GM12878 (cell line): ENCODE data around the gene MAFF. TPM values are rescaled to one million over a fixed set of nuclear protein-coding genes. Genes with fewer than 3 reads are reported as not detected.

Source experiments
- ATAC-seq: fragments of 200-7000 bp; cut with Tn5 transposase; 3 replicates; pipeline ENCODE4 v1.9.1; 2020; ENCODE audit warnings: mild to moderate bottlenecking, moderate library complexity
- BruUV-seq: library from RNA; stranded (reverse); fragments of 400-500 nt; replicated peaks from 2 replicates; lab custom pipeline; 2021; lab: Mats Ljungman, UMichigan
- CTCF ChIA-PET: fragments of 300-600 bp; sonication (Branson Sonifier 250); formaldehyde crosslinking; extraction: SDS; loops from one replicate; lab custom pipeline; 2021; ENCODE audit warnings: inconsistent platforms; lab: Yijun Ruan, JAX
- POLR2A ChIA-PET: fragments of 350-600 bp; formaldehyde crosslinking; extraction: SDS; loops from one replicate; lab custom pipeline; 2021; ENCODE audit warnings: inconsistent platforms; lab: Charles Lee
- RAD21 ChIA-PET: fragments of 300-600 bp; sonication (Branson Sonifier 250); formaldehyde crosslinking; loops from one replicate; lab custom pipeline; 2023; ENCODE audit warnings: antibody characterized with exemption; ENCODE audit not compliant: unreplicated experiment; lab: Charles Lee
- SMC1A ChIA-PET: fragments of 300-600 bp; sonication (Branson Sonifier 250); formaldehyde crosslinking; loops from one replicate; lab custom pipeline; 2023; ENCODE audit not compliant: unreplicated experiment, uncharacterized antibody; lab: Charles Lee
- DNase-seq: peaks from one replicate; pipeline ENCODE4 v3.0.0-alpha.2; 2011; ENCODE audit warnings: low read depth, low spot score
- FAIRE-seq: peaks from 3 replicates; lab custom pipeline; 2011; peaks lifted over from hg19 to GRCh38; lab: Jason Lieb, UNC
- H2AFZ ChIP-seq: 2 replicates; pipeline ENCODE4 v1.6.0; 2011; ENCODE audit warnings: low read depth, low read length, control low read depth; ENCODE audit not compliant: control insufficient read depth
- H3K27ac ChIP-seq: 2 replicates; pipeline ENCODE4 v1.5.1; 2011; ENCODE audit warnings: control low read depth; ENCODE audit not compliant: control insufficient read depth, insufficient read depth
- H3K27me3 ChIP-seq, 2 experiments: replicated peaks in 1 of 2; 2 replicates each; pipeline versions ENCODE4 v1.6.0 to v1.6.1; 2011; ENCODE audit warnings: low read length in 1 of 2; ENCODE audit not compliant: control insufficient read depth in 2 of 2, insufficient read depth in 2 of 2
- H3K36me3 ChIP-seq, 2 experiments: 2 replicates each; pipeline ENCODE4 v1.5.1; 2011; ENCODE audit warnings: low read length in 1 of 2; ENCODE audit not compliant: control insufficient read depth in 2 of 2, insufficient read depth in 2 of 2
- H3K4me1 ChIP-seq: 2 replicates; pipeline ENCODE4 v1.6.1; 2011; ENCODE audit warnings: mild to moderate bottlenecking, low read length, moderate library complexity, mixed read lengths; ENCODE audit not compliant: control insufficient read depth, insufficient read depth
- H3K4me2 ChIP-seq: 2 replicates; pipeline ENCODE4 v1.6.0; 2011; ENCODE audit warnings: control low read depth; ENCODE audit not compliant: control insufficient read depth, insufficient read depth
- H3K4me3 ChIP-seq: fragments of 200-600 bp; sonication (generic); 2 replicates; pipeline ENCODE4 v1.5.1; 2016
- H3K79me2 ChIP-seq: 2 replicates; pipeline ENCODE4 v1.6.0; 2011; ENCODE audit warnings: low read length; ENCODE audit not compliant: control insufficient read depth, insufficient read depth
- H3K9ac ChIP-seq: 2 replicates; pipeline ENCODE4 v1.8.0; 2011; ENCODE audit warnings: low read length, control low read depth, mixed read lengths; ENCODE audit not compliant: control insufficient read depth, insufficient read depth
- H3K9me3 ChIP-seq: replicated peaks from 3 replicates; pipeline ENCODE4 v1.5.1; 2011; ENCODE audit warnings: mild to moderate bottlenecking, low read length; ENCODE audit not compliant: control insufficient read depth, insufficient read depth
- H4K20me1 ChIP-seq: 2 replicates; pipeline ENCODE4 v1.6.0; 2011; ENCODE audit not compliant: control insufficient read depth, insufficient read depth
- IKZF2 ChIP-seq, 2 experiments: fragments of 450-650 bp; IDR thresholded peaks; 2 replicates each; pipeline ENCODE4 v1.6.1; 2017; ENCODE audit warnings: mild to moderate bottlenecking in 2 of 2, moderate library complexity in 2 of 2
- TARDBP ChIP-seq: IDR thresholded peaks from 2 replicates; pipeline ENCODE4 v1.6.1; 2016; ENCODE audit warnings: borderline replicate concordance
- ZNF384 ChIP-seq: IDR thresholded peaks from 2 replicates; pipeline ENCODE4 v1.6.1; 2012; ENCODE audit warnings: low read depth, mild to moderate bottlenecking, low read length, improper control_type of control experiment, borderline replicate concordance
- WGBS: methylation state at CpG from one replicate; pipeline ENCODE4 v1.1.6; 2016; ENCODE audit warnings: low lambda C conversion rate; ENCODE audit not compliant: insufficient replicate concordance, insufficient coverage; ENCODE audit errors: missing lambda C conversion rate; 5-methylcytosine and 5-hydroxymethylcytosine counted together
- in situ Hi-C: fragments of 300-500 bp; cut with MboI; formaldehyde crosslinking; loops from 9 replicates; pipeline ENCODE4 v1.14.3; 2018; ENCODE audit warnings: mixed read lengths
- intact Hi-C: fragments of 100-400 bp; cut with micrococcal nuclease; formaldehyde crosslinking; loops from one replicate; pipeline ENCODE4 v1.14.2; 2022; ENCODE audit not compliant: unreplicated experiment
- polyA plus RNA-seq, 11 experiments: library from polyadenylated mRNA; depleted of rRNA in 4 of 11; unstranded in 6 of 11; stranded (reverse) in 5 of 11; fragments of >200 nt; fragmentation: Nextera tagmentation in 4 of 11; fragmentation: Illumina TruSeq in 1 of 11; extraction: Ambion mirVana in 4 of 11; extraction: Trizol in 1 of 11; gene quantifications; 1 replicate in 1 of 11; 2 replicates in 10 of 11; pipeline versions ENCODE4 v1.2.1 to v1.2.3, GENCODE V29; 2011 to 2016; ENCODE audit warnings: inconsistent platforms in 2 of 11, missing spikeins in 2 of 11, low read depth in 1 of 11
- total RNA-seq, 4 experiments: library from RNA; depleted of rRNA in 3 of 4; stranded (reverse); fragments of >200 nt in 3 of 4; fragmentation: Illumina TruSeq in 1 of 4; extraction: Trizol in 1 of 4; gene quantifications; 2 replicates each; pipeline versions ENCODE4 v1.2.1 to v1.2.3, GENCODE V29; 2013 to 2021
- TF ChIP-seq, protein P1 (sequence below): fragments of 450-650 bp; IDR thresholded peaks from 2 replicates; pipeline ENCODE4 v1.6.1; 2017; ENCODE audit warnings: antibody characterized with exemption, mild to moderate bottlenecking, moderate library complexity
- TF ChIP-seq, protein P2 (sequence below): fragments of 450-650 bp; IDR thresholded peaks from 2 replicates; pipeline ENCODE4 v1.6.1; 2017; ENCODE audit warnings: mild to moderate bottlenecking, low read depth, inconsistent platforms; ENCODE audit not compliant: poor library complexity, severe bottlenecking
- TF ChIP-seq, protein P3 (sequence below): fragments of 450-650 bp; IDR thresholded peaks from 2 replicates; pipeline ENCODE4 v1.6.1; 2017; ENCODE audit warnings: mild to moderate bottlenecking
- TF ChIP-seq, protein P4 (sequence below): IDR thresholded peaks from 2 replicates; pipeline ENCODE4 v1.6.1; 2011; ENCODE audit warnings: borderline replicate concordance, low read depth, mild to moderate bottlenecking, moderate library complexity, low read length; ENCODE audit not compliant: insufficient read depth, poor library complexity, severe bottlenecking
- TF ChIP-seq, protein P5 (sequence below): fragments of 450-650 bp; IDR thresholded peaks from 2 replicates; pipeline ENCODE4 v1.6.1; 2017; ENCODE audit warnings: mild to moderate bottlenecking, moderate library complexity

Gene MAFF
- total and polyA plus RNA-seq, 10 of the 15 experiments (the other 5 are each of a cell fraction or from before 2014, with no cell fraction given), result 0.22 to 2.3 (median 0.81) TPM; not detected in 1

DNA sequence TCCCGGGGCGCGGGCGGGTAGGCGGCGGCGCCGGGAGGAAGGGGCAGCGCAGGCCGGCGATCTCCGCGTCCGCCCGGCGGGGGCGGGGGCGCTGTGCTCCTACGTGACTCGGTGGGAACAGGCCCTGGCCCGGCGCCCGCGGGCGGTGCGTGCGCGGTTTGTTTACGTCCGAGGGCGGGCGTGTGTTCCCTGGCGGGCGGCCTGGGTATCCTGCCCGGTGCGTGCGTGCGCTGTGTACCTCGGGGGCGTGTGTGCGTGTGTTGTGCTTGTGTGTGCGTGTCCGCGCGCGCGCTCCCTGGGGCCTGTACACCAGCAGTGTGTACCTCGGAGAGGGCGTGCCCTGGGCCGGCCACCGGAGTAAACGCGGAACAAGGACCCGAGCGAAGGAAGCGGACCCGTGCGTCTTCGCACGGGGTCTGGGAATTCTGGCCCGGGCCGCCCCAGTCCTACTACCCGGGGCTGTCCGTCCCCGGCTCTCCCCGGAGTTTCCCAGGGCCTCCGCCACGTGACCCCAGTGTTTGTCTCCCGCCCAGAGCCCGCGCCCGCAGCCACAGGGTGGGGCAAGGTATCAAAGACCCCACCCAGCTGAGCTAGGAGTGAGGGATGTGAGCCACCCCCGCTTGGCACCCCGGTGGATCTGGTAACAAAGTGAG, 769 bp downstream of the MAFF start:
- Histone ChIP-seq H3K4me1 (peaks cover 42% of the 10 kb centered on the region), H2AFZ (peak overlapping the region; percentile 22), H3K4me3 (peak overlapping the region; percentile 78), H3K36me3 (no peaks in the 10 kb centered on the region), H3K27ac (peak overlapping the region; percentile 47; the same call in 1 of the 2 replicates), H3K79me2 (peaks cover 2% of the 10 kb centered on the region), H3K4me2 (peak overlapping the region; percentile 99), H3K27me3 (no peaks in the 10 kb centered on the region), H3K9me3 (no peaks in the 10 kb centered on the region), H3K9ac (peak overlapping the region; percentile 69), H4K20me1 (no peaks in the 10 kb centered on the region)
- FAIRE-seq, result no peak
- no peak for DNase-seq
- ChIA-PET SMC1A (interaction anchor here (0.8 to 3.5 kb wide), 8 partner anchors 11 to 104 kb away, joined by 3 to 20 read pairs (median 6); no protein-coding TSS in a partner anchor), POLR2A (interaction anchor here (1.5 to 5.4 kb wide), 2 partner anchors 23 to 59 kb away, joined by 5 to 69 read pairs; partner anchors contain the start of gene PLA2G6), CTCF (interaction anchor here (1.6 to 3.9 kb wide), 2 partner anchors 24 to 28 kb away, joined by 5 to 23 read pairs; no protein-coding TSS in a partner anchor), RAD21 (interaction anchor here (1.0 to 2.4 kb wide), 8 partner anchors 11 to 191 kb away, joined by 3 to 13 read pairs (median 4); partner anchors contain the start of gene PLA2G6)
- no TSS peak for BruUV-seq
- WGBS, result 2% methylated on average over 71 of the region's 74 CpGs
- in situ Hi-C loops (no loop called here), intact Hi-C loops (loop anchor here (5.0 kb wide), 2 partner anchors 145 to 195 kb away; partner anchors contain the start of gene PICK1)
- ATAC-seq, result peak; percentile 61
- TF ChIP-seq, protein P1, sequence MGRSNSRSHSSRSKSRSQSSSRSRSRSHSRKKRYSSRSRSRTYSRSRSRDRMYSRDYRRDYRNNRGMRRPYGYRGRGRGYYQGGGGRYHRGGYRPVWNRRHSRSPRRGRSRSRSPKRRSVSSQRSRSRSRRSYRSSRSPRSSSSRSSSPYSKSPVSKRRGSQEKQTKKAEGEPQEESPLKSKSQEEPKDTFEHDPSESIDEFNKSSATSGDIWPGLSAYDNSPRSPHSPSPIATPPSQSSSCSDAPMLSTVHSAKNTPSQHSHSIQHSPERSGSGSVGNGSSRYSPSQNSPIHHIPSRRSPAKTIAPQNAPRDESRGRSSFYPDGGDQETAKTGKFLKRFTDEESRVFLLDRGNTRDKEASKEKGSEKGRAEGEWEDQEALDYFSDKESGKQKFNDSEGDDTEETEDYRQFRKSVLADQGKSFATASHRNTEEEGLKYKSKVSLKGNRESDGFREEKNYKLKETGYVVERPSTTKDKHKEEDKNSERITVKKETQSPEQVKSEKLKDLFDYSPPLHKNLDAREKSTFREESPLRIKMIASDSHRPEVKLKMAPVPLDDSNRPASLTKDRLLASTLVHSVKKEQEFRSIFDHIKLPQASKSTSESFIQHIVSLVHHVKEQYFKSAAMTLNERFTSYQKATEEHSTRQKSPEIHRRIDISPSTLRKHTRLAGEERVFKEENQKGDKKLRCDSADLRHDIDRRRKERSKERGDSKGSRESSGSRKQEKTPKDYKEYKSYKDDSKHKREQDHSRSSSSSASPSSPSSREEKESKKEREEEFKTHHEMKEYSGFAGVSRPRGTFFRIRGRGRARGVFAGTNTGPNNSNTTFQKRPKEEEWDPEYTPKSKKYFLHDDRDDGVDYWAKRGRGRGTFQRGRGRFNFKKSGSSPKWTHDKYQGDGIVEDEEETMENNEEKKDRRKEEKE, result no peak
- TF ChIP-seq, protein P2, sequence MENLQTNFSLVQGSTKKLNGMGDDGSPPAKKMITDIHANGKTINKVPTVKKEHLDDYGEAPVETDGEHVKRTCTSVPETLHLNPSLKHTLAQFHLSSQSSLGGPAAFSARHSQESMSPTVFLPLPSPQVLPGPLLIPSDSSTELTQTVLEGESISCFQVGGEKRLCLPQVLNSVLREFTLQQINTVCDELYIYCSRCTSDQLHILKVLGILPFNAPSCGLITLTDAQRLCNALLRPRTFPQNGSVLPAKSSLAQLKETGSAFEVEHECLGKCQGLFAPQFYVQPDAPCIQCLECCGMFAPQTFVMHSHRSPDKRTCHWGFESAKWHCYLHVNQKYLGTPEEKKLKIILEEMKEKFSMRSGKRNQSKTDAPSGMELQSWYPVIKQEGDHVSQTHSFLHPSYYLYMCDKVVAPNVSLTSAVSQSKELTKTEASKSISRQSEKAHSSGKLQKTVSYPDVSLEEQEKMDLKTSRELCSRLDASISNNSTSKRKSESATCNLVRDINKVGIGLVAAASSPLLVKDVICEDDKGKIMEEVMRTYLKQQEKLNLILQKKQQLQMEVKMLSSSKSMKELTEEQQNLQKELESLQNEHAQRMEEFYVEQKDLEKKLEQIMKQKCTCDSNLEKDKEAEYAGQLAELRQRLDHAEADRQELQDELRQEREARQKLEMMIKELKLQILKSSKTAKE, result no peak
- TF ChIP-seq TARDBP (no peak), IKZF2 (IDR thresholded peaks at IDR 0.05) (peak; percentile 30 to 54; a peak in 1 of 4 replicates), ZNF384 (no peak)
- TF ChIP-seq, protein P3, sequence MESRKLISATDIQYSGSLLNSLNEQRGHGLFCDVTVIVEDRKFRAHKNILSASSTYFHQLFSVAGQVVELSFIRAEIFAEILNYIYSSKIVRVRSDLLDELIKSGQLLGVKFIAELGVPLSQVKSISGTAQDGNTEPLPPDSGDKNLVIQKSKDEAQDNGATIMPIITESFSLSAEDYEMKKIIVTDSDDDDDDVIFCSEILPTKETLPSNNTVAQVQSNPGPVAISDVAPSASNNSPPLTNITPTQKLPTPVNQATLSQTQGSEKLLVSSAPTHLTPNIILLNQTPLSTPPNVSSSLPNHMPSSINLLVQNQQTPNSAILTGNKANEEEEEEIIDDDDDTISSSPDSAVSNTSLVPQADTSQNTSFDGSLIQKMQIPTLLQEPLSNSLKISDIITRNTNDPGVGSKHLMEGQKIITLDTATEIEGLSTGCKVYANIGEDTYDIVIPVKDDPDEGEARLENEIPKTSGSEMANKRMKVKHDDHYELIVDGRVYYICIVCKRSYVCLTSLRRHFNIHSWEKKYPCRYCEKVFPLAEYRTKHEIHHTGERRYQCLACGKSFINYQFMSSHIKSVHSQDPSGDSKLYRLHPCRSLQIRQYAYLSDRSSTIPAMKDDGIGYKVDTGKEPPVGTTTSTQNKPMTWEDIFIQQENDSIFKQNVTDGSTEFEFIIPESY, result no peak
- TF ChIP-seq, protein P4, sequence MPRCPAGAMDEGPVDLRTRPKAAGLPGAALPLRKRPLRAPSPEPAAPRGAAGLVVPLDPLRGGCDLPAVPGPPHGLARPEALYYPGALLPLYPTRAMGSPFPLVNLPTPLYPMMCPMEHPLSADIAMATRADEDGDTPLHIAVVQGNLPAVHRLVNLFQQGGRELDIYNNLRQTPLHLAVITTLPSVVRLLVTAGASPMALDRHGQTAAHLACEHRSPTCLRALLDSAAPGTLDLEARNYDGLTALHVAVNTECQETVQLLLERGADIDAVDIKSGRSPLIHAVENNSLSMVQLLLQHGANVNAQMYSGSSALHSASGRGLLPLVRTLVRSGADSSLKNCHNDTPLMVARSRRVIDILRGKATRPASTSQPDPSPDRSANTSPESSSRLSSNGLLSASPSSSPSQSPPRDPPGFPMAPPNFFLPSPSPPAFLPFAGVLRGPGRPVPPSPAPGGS, result no peak
- TF ChIP-seq, protein P5, sequence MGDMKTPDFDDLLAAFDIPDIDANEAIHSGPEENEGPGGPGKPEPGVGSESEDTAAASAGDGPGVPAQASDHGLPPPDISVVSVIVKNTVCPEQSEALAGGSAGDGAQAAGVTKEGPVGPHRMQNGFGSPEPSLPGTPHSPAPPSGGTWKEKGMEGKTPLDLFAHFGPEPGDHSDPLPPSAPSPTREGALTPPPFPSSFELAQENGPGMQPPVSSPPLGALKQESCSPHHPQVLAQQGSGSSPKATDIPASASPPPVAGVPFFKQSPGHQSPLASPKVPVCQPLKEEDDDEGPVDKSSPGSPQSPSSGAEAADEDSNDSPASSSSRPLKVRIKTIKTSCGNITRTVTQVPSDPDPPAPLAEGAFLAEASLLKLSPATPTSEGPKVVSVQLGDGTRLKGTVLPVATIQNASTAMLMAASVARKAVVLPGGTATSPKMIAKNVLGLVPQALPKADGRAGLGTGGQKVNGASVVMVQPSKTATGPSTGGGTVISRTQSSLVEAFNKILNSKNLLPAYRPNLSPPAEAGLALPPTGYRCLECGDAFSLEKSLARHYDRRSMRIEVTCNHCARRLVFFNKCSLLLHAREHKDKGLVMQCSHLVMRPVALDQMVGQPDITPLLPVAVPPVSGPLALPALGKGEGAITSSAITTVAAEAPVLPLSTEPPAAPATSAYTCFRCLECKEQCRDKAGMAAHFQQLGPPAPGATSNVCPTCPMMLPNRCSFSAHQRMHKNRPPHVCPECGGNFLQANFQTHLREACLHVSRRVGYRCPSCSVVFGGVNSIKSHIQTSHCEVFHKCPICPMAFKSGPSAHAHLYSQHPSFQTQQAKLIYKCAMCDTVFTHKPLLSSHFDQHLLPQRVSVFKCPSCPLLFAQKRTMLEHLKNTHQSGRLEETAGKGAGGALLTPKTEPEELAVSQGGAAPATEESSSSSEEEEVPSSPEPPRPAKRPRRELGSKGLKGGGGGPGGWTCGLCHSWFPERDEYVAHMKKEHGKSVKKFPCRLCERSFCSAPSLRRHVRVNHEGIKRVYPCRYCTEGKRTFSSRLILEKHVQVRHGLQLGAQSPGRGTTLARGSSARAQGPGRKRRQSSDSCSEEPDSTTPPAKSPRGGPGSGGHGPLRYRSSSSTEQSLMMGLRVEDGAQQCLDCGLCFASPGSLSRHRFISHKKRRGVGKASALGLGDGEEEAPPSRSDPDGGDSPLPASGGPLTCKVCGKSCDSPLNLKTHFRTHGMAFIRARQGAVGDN, result peak; percentile 52
